Activated T-helper 2 cell treated with anti-CD3 and anti-CD28 coated beads, Interferon-gamma antibody, Interleukin-2, Interleukin-4, amounts not matched to agents 10 μg/mL and 5 μg/mL and 100 μg/mL, durations not matched to agents 14 hours and 24 hours and 36 hours (primary cell): ENCODE data around the gene ABCC4. TPM values are rescaled to one million over a fixed set of nuclear protein-coding genes. Genes with fewer than 3 reads are reported as not detected.
"Not testable (repeated sequence)": the region's sequence is repeated elsewhere in the genome, so short reads cannot be mapped to it uniquely, and the experiment has no call there.

Experiments used
- DNase-seq: peaks from one replicate; pipeline ENCODE4 v3.0.0; 2021; ENCODE audit warnings: low spot score
- H3K27ac Mint-ChIP-seq: one replicate; pipeline ENCODE4 v1.8.0; 2021; ENCODE audit warnings: mixed read lengths
- H3K27me3 Mint-ChIP-seq: one replicate; pipeline ENCODE4 v1.8.0; 2021; ENCODE audit warnings: low read depth, mixed read lengths
- H3K36me3 Mint-ChIP-seq: one replicate; pipeline ENCODE4 v1.8.0; 2021; ENCODE audit warnings: low read depth, mixed read lengths
- H3K4me1 Mint-ChIP-seq: one replicate; pipeline ENCODE4 v1.8.0; 2021; ENCODE audit warnings: low read depth, mixed read lengths
- H3K4me3 Mint-ChIP-seq: one replicate; pipeline ENCODE4 v1.8.0; 2021; ENCODE audit warnings: low read depth, mild to moderate bottlenecking, moderate library complexity, mixed read lengths
- H3K9me3 Mint-ChIP-seq: one replicate; pipeline ENCODE4 v1.8.0; 2021; ENCODE audit warnings: mixed read lengths
- intact Hi-C: fragments of 100-400 bp; cut with micrococcal nuclease; formaldehyde crosslinking; loops from one replicate; pipeline ENCODE4 v1.15.1; 2023
- total RNA-seq: library from RNA; stranded (reverse); gene quantifications from 2 replicates; pipeline ENCODE4 v1.2.3, GENCODE V29; 2022

The ABCC4 gene
- total RNA-seq, 1 donor from 2014 or later: 19.6 TPM

DNA sequence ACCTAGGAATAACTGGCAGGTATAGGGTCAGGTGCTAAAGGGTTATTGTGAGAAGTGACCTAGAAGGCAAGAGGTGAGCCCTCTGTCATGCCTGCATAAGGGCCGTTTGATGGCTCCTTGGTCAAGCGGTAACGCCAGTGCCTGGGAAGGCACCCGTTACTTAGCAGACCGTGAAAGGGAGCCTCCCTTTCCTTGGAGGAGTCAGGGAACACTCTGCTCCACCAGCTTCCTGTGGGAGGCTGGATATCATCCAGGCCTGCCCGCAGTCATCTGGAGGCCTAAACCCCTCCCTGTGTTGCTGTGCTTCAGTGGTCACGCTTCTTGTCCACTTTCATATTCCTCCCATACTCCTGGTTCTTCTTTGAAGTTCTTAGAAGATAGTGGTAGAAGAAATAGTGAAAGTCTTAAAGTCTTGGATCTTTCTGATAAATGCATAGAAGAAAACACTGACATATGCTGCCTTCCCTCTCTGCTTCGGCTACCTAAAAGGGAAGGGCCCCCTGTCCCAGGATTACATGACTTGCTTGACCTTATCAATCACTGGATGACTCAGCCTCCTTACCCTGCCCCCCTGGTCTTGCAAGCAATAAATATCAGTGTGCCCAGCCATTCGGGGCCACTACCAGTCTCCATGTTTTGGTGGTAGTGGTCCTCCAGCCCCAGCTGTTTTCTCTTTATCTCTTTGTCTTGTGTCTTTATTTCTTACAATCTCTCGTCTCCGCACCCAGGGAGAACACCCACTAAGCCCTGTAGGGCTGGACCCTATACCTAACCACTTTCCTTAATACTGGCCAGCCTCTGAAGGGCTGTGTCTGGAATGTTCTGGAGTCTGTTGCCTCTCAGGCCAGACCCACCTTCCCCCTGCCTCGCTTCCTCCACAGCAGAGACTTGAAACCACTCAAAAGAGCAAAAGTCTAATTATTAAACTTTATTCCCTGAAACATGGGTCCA, 16.1 kb upstream of the ABCC4 start:
- Mint-ChIP-seq H3K36me3 (no peaks in the 10 kb centered on the region), H3K9me3 (no peaks in the 10 kb centered on the region), H3K4me3 (no peak overlapping the region), H3K27ac (no peak overlapping the region), H3K27me3 (peaks cover 3% of the 10 kb centered on the region), H3K4me1 (no peaks in the 10 kb centered on the region)
- intact Hi-C loops: no loop called here
- DNase-seq: no peak

DNA sequence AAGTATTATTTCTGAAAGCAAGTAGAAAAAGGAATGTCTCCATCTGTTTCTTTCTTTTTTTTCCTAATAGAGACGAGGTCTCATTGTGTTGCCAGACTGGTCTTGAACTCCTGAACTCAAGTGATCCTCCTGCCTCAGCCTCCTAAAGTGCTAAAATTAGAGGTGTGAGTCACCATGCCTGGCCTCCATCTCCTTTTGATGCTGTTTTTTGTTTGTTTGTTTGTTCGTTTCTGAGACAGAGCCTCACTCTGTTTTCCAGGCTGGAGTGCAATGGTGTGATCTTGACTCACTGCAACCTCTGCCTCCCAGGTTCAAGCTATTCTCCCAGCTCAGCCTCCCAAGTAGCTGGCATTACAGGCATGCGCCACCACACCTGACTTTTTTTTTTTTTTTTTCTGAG, 14.5 kb upstream of the ABCC4 start:
- Mint-ChIP-seq H3K27me3 (peaks cover 11% of the 10 kb centered on the region), H3K4me3 (no peak overlapping the region), H3K27ac (no peak overlapping the region), H3K4me1 (no peaks in the 10 kb centered on the region), H3K36me3 (no peaks in the 10 kb centered on the region), H3K9me3 (no peaks in the 10 kb centered on the region)
- DNase-seq: no peak
- intact Hi-C loops: no loop called here

DNA sequence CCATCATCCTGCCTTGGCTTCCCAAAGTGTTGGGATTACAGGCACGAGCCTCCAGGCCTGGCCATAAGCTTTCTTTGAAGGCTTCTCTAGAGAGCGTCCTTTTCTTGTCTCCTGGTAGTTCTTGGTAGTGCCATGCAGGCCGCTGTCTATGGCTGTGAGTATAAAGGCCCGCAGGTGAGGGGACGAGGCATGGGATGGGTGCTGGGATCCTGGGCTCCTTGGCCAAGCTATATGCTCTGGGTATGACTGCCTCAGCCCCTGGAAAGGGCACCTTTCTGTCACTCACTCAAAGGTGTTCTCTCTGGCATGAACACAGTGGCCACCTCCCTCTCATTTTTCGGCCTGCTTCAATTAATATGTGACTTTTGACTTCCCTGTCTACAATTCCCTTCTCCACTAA, 6.3 kb upstream of the ABCC4 start:
- H3K36me3 Mint-ChIP-seq: no peaks in the 10 kb centered on the region
- H3K27ac Mint-ChIP-seq: no peak overlapping the region
- no peaks in the 10 kb centered on the region for H3K9me3 Mint-ChIP-seq
- no peak for DNase-seq
- peaks cover 14% of the 10 kb centered on the region for H3K27me3 Mint-ChIP-seq
- intact Hi-C loops: no loop called here
- H3K4me1 Mint-ChIP-seq: no peaks in the 10 kb centered on the region
- H3K4me3 Mint-ChIP-seq: no peak overlapping the region

DNA sequence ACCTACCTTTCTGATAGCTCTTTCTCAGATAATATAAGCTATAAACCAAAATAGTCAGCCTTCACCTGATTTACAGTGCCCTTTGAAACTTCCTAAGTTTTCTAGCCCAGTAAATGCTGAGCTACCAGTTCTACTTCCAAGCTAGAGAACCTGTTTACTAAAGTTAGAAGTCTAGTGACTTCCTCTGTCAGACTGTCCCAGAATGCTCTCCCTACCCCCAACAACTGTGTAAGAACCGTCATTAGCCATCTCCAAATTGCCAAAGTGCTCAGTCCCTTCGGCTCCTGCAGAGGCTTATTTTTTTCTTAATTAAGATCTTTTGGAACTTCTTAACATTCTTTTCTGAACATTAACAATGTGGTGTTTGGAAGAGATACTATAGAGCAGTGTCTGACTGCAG, 3.2 kb upstream of the ABCC4 start:
- no peak overlapping the region for H3K4me3 Mint-ChIP-seq

DNA sequence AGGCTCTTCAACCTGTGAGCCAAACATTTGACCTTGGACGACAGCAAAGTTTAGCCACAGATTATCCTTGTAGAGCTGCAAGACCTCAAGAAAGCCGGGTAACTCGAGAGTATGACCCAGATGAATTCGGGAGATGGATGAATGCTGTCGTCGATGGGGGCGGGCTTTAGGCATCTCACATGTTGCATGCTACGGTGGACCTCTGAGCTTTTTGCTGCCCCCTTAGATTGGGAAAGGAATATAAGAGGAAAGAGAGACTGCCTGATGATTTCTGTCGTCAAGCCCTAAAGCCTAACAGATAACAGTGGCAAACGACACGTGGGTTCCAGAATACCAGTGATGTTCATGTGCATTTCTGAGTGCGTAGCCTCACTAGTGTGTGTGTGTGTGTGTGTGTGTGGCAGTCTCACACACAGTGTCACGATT, 730 bp upstream of the ABCC4 start:
- Mint-ChIP-seq H3K27me3 (peaks cover 6% of the 10 kb centered on the region), H3K4me3 (peak overlapping the region; percentile 68), H3K4me1 (peaks cover 26% of the 10 kb centered on the region), H3K36me3 (peaks cover 11% of the 10 kb centered on the region), H3K9me3 (no peaks in the 10 kb centered on the region), H3K27ac (peak overlapping the region; percentile 17)
- intact Hi-C loops: loop anchor here (2.0 kb wide), 1 partner anchor 111 kb away; no protein-coding TSS in a partner anchor
- DNase-seq: no peak

More for the DNA sequence above, 3.2 kb upstream of the ABCC4 start:
- Mint-ChIP-seq H3K36me3 (peaks cover 7% of the 10 kb centered on the region), H3K9me3 (no peaks in the 10 kb centered on the region), H3K27ac (no peak overlapping the region), H3K27me3 (peaks cover 6% of the 10 kb centered on the region), H3K4me1 (peaks cover 17% of the 10 kb centered on the region)
- DNase-seq: no peak
- intact Hi-C loops: no loop called here

- DNase-seq: peak; percentile 24
- intact Hi-C loops: loop anchor here (2.0 kb wide), 1 partner anchor 110 kb away; no protein-coding TSS in a partner anchor
- peaks cover 6% of the 10 kb centered on the region for H3K27me3 Mint-ChIP-seq
- peaks cover 11% of the 10 kb centered on the region for H3K36me3 Mint-ChIP-seq
- peaks cover 29% of the 10 kb centered on the region for H3K4me1 Mint-ChIP-seq
- peak overlapping the region; percentile 88 for H3K4me3 Mint-ChIP-seq
- peak overlapping the region; percentile 76 for H3K27ac Mint-ChIP-seq
- H3K9me3 Mint-ChIP-seq: no peaks in the 10 kb centered on the region
Measured at GRCh38 chr13:95300625-95301182, 547 bp downstream of the ABCC4 start.

GRCh38 chr13:95298971-95299621, 2.2 kb downstream of the ABCC4 start:
- H3K27me3 Mint-ChIP-seq: peaks cover 6% of the 10 kb centered on the region
- DNase-seq: no peak
- H3K9me3 Mint-ChIP-seq: no peaks in the 10 kb centered on the region
- H3K36me3 Mint-ChIP-seq: peaks cover 11% of the 10 kb centered on the region
- peaks cover 29% of the 10 kb centered on the region for H3K4me1 Mint-ChIP-seq
- intact Hi-C loops: loop anchor here (5.0 kb wide), 1 partner anchor 83 kb away; no protein-coding TSS in a partner anchor
- H3K27ac Mint-ChIP-seq: peak overlapping the region; percentile 23
- H3K4me3 Mint-ChIP-seq: peak overlapping the region; percentile 88

DNA sequence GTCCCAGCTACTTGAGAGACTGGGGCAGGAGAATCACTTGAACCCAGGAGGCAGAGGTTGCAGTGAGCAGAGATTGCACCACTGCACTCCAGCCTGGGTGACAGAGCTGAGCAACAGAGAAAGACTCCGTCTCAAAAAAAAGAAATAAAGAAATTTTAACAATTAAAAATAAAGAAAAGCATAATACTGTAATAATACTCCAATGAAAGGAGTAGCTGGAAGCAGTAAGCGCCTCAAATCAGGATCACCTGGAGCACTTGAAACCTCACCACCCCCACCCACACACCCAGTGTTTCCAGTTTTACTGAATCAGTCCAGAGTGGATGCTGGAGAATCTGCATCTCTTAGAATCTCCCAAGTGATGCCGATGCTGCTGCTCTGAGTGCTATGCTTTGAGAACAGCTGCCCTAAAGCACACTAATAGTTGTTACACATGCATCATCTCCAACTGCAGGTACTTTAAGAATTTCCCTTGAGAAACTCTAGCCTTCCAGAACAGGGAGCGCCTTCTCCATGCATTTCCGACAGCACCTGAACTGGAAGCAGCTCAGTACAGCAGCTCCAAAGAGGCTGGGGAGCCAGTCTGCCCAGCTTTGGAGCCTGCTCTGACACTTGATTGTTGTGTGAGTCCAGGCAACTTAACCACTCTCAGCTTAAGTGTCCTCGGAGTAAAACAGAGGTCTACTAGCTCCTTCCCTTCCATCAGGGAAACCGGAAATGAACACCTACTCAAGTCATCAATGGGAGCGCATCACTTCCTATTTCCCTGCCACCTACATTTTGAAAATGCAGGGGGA, 2.9 kb downstream of the ABCC4 start:
- Mint-ChIP-seq H3K4me1 (peaks cover 29% of the 10 kb centered on the region), H3K4me3 (no peak overlapping the region), H3K36me3 (peaks cover 11% of the 10 kb centered on the region), H3K9me3 (no peaks in the 10 kb centered on the region), H3K27ac (no peak overlapping the region), H3K27me3 (peaks cover 6% of the 10 kb centered on the region)
- DNase-seq: no peak
- intact Hi-C loops: loop anchor here (5.0 kb wide), 1 partner anchor 84 kb away; no protein-coding TSS in a partner anchor

GRCh38 chr13:95296326-95296925, 4.8 kb downstream of the ABCC4 start:
- intact Hi-C loops: loop anchor here (2.0 to 5.0 kb wide), 2 partner anchors 86 to 108 kb away; no protein-coding TSS in a partner anchor

DNA sequence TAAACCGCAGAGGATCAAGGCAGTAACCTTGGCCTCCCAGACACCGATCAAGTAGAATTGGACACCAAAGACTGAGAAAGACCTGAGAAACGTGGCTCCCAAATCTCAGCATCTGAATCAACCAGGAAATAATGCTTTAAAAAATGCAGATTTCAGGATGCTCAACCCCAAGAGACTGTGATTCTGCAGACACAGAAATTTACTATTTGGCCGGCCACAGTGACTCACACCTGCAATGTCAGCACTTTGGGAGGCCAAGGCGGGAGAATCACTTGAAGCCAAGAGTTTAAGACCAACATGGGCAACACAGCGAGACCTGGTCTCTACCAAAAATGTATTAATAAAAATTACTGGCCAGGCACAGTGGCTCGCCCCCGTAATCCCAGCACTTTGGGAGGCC, 6.2 kb downstream of the ABCC4 start:
- no peak for DNase-seq
- intact Hi-C loops: loop anchor here (5.0 kb wide), 1 partner anchor 87 kb away; no protein-coding TSS in a partner anchor
- Mint-ChIP-seq H3K4me1 (peaks cover 15% of the 10 kb centered on the region), H3K36me3 (peaks cover 21% of the 10 kb centered on the region), H3K27me3 (no peaks in the 10 kb centered on the region), H3K9me3 (no peaks in the 10 kb centered on the region), H3K27ac (no peak overlapping the region), H3K4me3 (no peak overlapping the region)

More at GRCh38 chr13:95296326-95296925, 4.8 kb downstream of the ABCC4 start:
- DNase-seq: no peak
- Mint-ChIP-seq H3K9me3 (no peaks in the 10 kb centered on the region), H3K27me3 (no peaks in the 10 kb centered on the region), H3K27ac (no peak overlapping the region), H3K4me1 (peaks cover 21% of the 10 kb centered on the region), H3K36me3 (peaks cover 23% of the 10 kb centered on the region), H3K4me3 (no peak overlapping the region)

- intact Hi-C loops: no loop called here
- DNase-seq: no peak
- H3K36me3 Mint-ChIP-seq: peaks cover 11% of the 10 kb centered on the region
- no peaks in the 10 kb centered on the region for H3K27me3 Mint-ChIP-seq
- H3K4me3 Mint-ChIP-seq: no peak overlapping the region
- H3K9me3 Mint-ChIP-seq: no peaks in the 10 kb centered on the region
- H3K4me1 Mint-ChIP-seq: peaks cover 3% of the 10 kb centered on the region
- H3K27ac Mint-ChIP-seq: no peak overlapping the region
Measured at GRCh38 chr13:95292622-95293021, 8.6 kb downstream of the ABCC4 start.

GRCh38 chr13:95289901-95290300, 11.3 kb downstream of the ABCC4 start:
- H3K9me3 Mint-ChIP-seq, intact Hi-C loops, H3K27ac Mint-ChIP-seq, H3K4me3 Mint-ChIP-seq, H3K4me1 Mint-ChIP-seq, DNase-seq, H3K27me3 Mint-ChIP-seq: not testable (repeated sequence)
- H3K36me3 Mint-ChIP-seq: peaks cover 11% of the 10 kb centered on the region
